ENCODE results near the gene KLHL22. TPM values are rescaled to one million over a fixed set of nuclear protein-coding genes. Genes with fewer than 3 reads are reported as not detected.
"Not testable (repeated sequence)": the region's sequence is repeated elsewhere in the genome, so short reads cannot be mapped to it uniquely, and the experiment has no call there.

The KLHL22 gene
- total RNA-seq, 2 experiments from 2014 or later = 24.1 to 27.7 TPM

GRCh38 chr22:20486229-20486628 lies 9.4 kb downstream of the KLHL22 start:
- ATAC-seq (ENCODE audit: poor library complexity) (no peak), DNase-seq (no peak)
- no peak overlapping the region for H3K4me3 ChIP-seq (ENCODE audit: low read length)
- H3K9me3 ChIP-seq (ENCODE audit: control insufficient read depth in 1 of 2, insufficient read depth in 1 of 2, low read length in 2 of 2) = no peaks in the 10 kb centered on the region
- ChIA-PET CTCF (no interaction called here), POLR2A (no interaction called here)
- no peak for TF ChIP-seq CTCF (IDR thresholded peaks at IDR 0.05)
- Mint-ChIP-seq H3K4me1 (ENCODE audit: low read depth) (peaks cover 43% of the 10 kb centered on the region), H3K9me3 (no peaks in the 10 kb centered on the region), H3K4me3 (no peak overlapping the region), H3K27ac (no peak overlapping the region), H3K27me3 (no peaks in the 10 kb centered on the region), H3K36me3 (ENCODE audit: low read depth) (peaks cover 45% of the 10 kb centered on the region)
- H3K27ac ChIP-seq (ENCODE audit: low read depth in 1 of 2, low read length in 2 of 2) = no peak overlapping the region
- intact Hi-C loops (cut with DNase I, micrococcal nuclease) = no loop called here
- peaks cover 24% of the 10 kb centered on the region for H3K36me3 ChIP-seq (ENCODE audit: insufficient read depth, low read length)
- H3K4me1 ChIP-seq (ENCODE audit: insufficient read depth, low read length) = peaks cover 24% of the 10 kb centered on the region
- H3K27me3 ChIP-seq (ENCODE audit: control insufficient read depth in 1 of 2, insufficient read depth in 2 of 2, low read length in 2 of 2) = no peaks in the 10 kb centered on the region

- intact Hi-C loops (cut with DNase I, micrococcal nuclease) = no loop called here
- TF ChIP-seq CTCF (IDR thresholded peaks at IDR 0.05) = no peak
- no peaks in the 10 kb centered on the region for H3K27me3 Mint-ChIP-seq
- no peak for DNase-seq
- no peaks in the 10 kb centered on the region for H3K9me3 Mint-ChIP-seq
- Histone ChIP-seq H3K36me3 (ENCODE audit: insufficient read depth, low read length) (peaks cover 24% of the 10 kb centered on the region), H3K4me1 (ENCODE audit: insufficient read depth, low read length) (peaks cover 14% of the 10 kb centered on the region), H3K27me3 (ENCODE audit: control insufficient read depth in 1 of 2, insufficient read depth in 2 of 2, low read length in 2 of 2) (no peaks in the 10 kb centered on the region), H3K9me3 (ENCODE audit: control insufficient read depth in 1 of 2, insufficient read depth in 1 of 2, low read length in 2 of 2) (no peaks in the 10 kb centered on the region), H3K4me3 (ENCODE audit: low read length) (no peak overlapping the region), H3K27ac (ENCODE audit: low read depth in 1 of 2, low read length in 2 of 2) (no peak overlapping the region)
- H3K36me3 Mint-ChIP-seq (ENCODE audit: low read depth) = peaks cover 43% of the 10 kb centered on the region
- no peak overlapping the region for H3K4me3 Mint-ChIP-seq
- H3K4me1 Mint-ChIP-seq (ENCODE audit: low read depth) = peaks cover 32% of the 10 kb centered on the region
- no peak overlapping the region for H3K27ac Mint-ChIP-seq
- CTCF ChIA-PET = no interaction called here
- ATAC-seq (ENCODE audit: poor library complexity) = no peak
- POLR2A ChIA-PET = interaction anchor here (1.8 kb wide), 1 partner anchor 21 kb away, joined by 7 read pairs; no protein-coding TSS in a partner anchor
These were observed 10.5 kb downstream of the KLHL22 start for GRCh38 chr22:20484948-20485683.

GRCh38 chr22:20483771-20484170 lies 11.8 kb downstream of the KLHL22 start:
- intact Hi-C loops (cut with DNase I, micrococcal nuclease) = no loop called here
- Mint-ChIP-seq H3K4me3 (no peak overlapping the region), H3K4me1 (ENCODE audit: low read depth) (peaks cover 25% of the 10 kb centered on the region), H3K27me3 (no peaks in the 10 kb centered on the region), H3K9me3 (no peaks in the 10 kb centered on the region), H3K36me3 (ENCODE audit: low read depth) (peaks cover 42% of the 10 kb centered on the region), H3K27ac (no peak overlapping the region)
- Histone ChIP-seq H3K27me3 (ENCODE audit: control insufficient read depth in 1 of 2, insufficient read depth in 2 of 2, low read length in 2 of 2) (no peaks in the 10 kb centered on the region), H3K9me3 (ENCODE audit: control insufficient read depth in 1 of 2, insufficient read depth in 1 of 2, low read length in 2 of 2) (no peaks in the 10 kb centered on the region), H3K36me3 (ENCODE audit: insufficient read depth, low read length) (peaks cover 20% of the 10 kb centered on the region), H3K4me1 (ENCODE audit: insufficient read depth, low read length) (peaks cover 1% of the 10 kb centered on the region), H3K4me3 (ENCODE audit: low read length) (no peak overlapping the region), H3K27ac (ENCODE audit: low read depth in 1 of 2, low read length in 2 of 2) (no peak overlapping the region)
- ATAC-seq (ENCODE audit: poor library complexity) = no peak
- no peak for DNase-seq
- no peak for TF ChIP-seq CTCF (IDR thresholded peaks at IDR 0.05)
- ChIA-PET CTCF (interaction anchor here (0.7 to 0.9 kb wide), 2 partner anchors 16 to 107 kb away, joined by 3 read pairs; no protein-coding TSS in a partner anchor), POLR2A (interaction anchor here (1.8 kb wide), 1 partner anchor 20 kb away, joined by 7 read pairs; no protein-coding TSS in a partner anchor)

- H3K27ac ChIP-seq (ENCODE audit: low read depth in 1 of 2, low read length in 2 of 2); H3K4me3 Mint-ChIP-seq; H3K27ac Mint-ChIP-seq; POLR2A ChIA-PET; H3K9me3 Mint-ChIP-seq; H3K4me1 ChIP-seq (ENCODE audit: insufficient read depth, low read length); CTCF ChIA-PET; intact Hi-C loops (cut with DNase I, micrococcal nuclease); H3K27me3 Mint-ChIP-seq; ATAC-seq (ENCODE audit: poor library complexity); DNase-seq; H3K27me3 ChIP-seq (ENCODE audit: control insufficient read depth in 1 of 2, insufficient read depth in 2 of 2, low read length in 2 of 2); H3K9me3 ChIP-seq (ENCODE audit: control insufficient read depth in 1 of 2, insufficient read depth in 1 of 2, low read length in 2 of 2); H3K4me3 ChIP-seq (ENCODE audit: low read length): not testable (repeated sequence)
- H3K36me3 ChIP-seq (ENCODE audit: insufficient read depth, low read length) = peaks cover 14% of the 10 kb centered on the region
- peaks cover 36% of the 10 kb centered on the region for H3K36me3 Mint-ChIP-seq (ENCODE audit: low read depth)
- H3K4me1 Mint-ChIP-seq (ENCODE audit: low read depth) = peaks cover 18% of the 10 kb centered on the region
These were observed 12.5 kb downstream of the KLHL22 start for GRCh38 chr22:20483143-20483506.
